GM23248 (cell line): ENCODE measurements around the gene GALNT8.

Source experiments
- EZH2 ChIP-seq: fragments of 200-600 bp; sonication (generic); IDR thresholded peaks from 2 replicates; pipeline ENCODE4 v1.6.1; 2018; ENCODE audit warnings: antibody characterized with exemption, mild to moderate bottlenecking; ENCODE audit not compliant: insufficient read depth, poor library complexity, severe bottlenecking
- EZH2phosphoT487 ChIP-seq: fragments of 200-600 bp; sonication (generic); IDR thresholded peaks from 2 replicates; pipeline ENCODE4 v1.6.1; 2018; ENCODE audit warnings: antibody characterized with exemption, moderate library complexity, mild to moderate bottlenecking, low read depth; ENCODE audit not compliant: insufficient read depth

GRCh38 chr12:4703676-4704075 lies 16.5 kb upstream of the GALNT8 start:
- TF ChIP-seq EZH2 (no peak), EZH2phosphoT487 (no peak)
